ENCODE results near the gene TBC1D5. TPM values are rescaled to one million over a fixed set of nuclear protein-coding genes. Genes with fewer than 3 reads are reported as not detected.

Gene TBC1D5
- total RNA-seq, 1 experiment from 2014 or later, result 33.9 TPM

GRCh38 chr3:17239417-17239816 is 503.0 kb downstream of the TBC1D5 start:
- H3K27me3 ChIP-seq (ENCODE audit: insufficient read depth, low read length), result no peaks in the 10 kb centered on the region
- no peaks in the 10 kb centered on the region for H3K9me3 ChIP-seq (ENCODE audit: control insufficient read depth in 1 of 2, insufficient read depth in 1 of 2, low read depth in 1 of 2, low read length in 2 of 2)
- ChIA-PET POLR2A (no interaction called here), RAD21 (ENCODE audit: low non-redundant PET in 1 of 2, low total read pairs in 2 of 2, uncharacterized antibody in 2 of 2, unreplicated experiment in 2 of 2) (no interaction called here), CTCF (no interaction called here)
- H2AFZ ChIP-seq (ENCODE audit: low read depth, low read length, poor library complexity, severe bottlenecking), result no peak overlapping the region
- no peaks in the 10 kb centered on the region for H3K36me3 ChIP-seq (ENCODE audit: control insufficient read depth in 1 of 2, insufficient read depth in 2 of 2, low read length in 2 of 2)
- ATAC-seq (no peak), DNase-seq (ENCODE audit: low read depth, low spot score) (no peak)
- H3K4me2 ChIP-seq (ENCODE audit: low read length), result no peak overlapping the region
- no peaks in the 10 kb centered on the region for H3K4me1 ChIP-seq (ENCODE audit: control insufficient read depth in 1 of 2, insufficient read depth in 2 of 2, low read length in 2 of 2)
- BruUV-seq (replicated peaks), result no TSS peak
- H3K4me3 ChIP-seq (replicated peaks in 1 of 2; ENCODE audit: low read depth in 1 of 2, low read length in 2 of 2), result no peak overlapping the region
- no peaks in the 10 kb centered on the region for H3K79me2 ChIP-seq (ENCODE audit: insufficient read depth, low read length)
- H4K20me1 ChIP-seq (ENCODE audit: insufficient read depth), result no peaks in the 10 kb centered on the region
- TF ChIP-seq EGR1 (IDR thresholded peaks at IDR 0.05; ENCODE audit: low read depth) (no peak), YY1 (IDR thresholded peaks at IDR 0.05; ENCODE audit: extremely low read depth, insufficient replicate concordance, low read depth, low read length) (no peak), EZH2phosphoT487 (IDR thresholded peaks at IDR 0.05; ENCODE audit: borderline replicate concordance) (no peak), SIN3A (IDR thresholded peaks at IDR 0.05; ENCODE audit: low read depth) (no peak), ELF1 (IDR thresholded peaks at IDR 0.05; ENCODE audit: borderline replicate concordance, low read depth) (no peak), CBX3 (IDR thresholded peaks at IDR 0.05; ENCODE audit: low read depth) (no peak), ZNF274 (IDR thresholded peaks at IDR 0.05; ENCODE audit: low read depth, low read length) (no peak), TCF7L2 (IDR thresholded peaks at IDR 0.05; ENCODE audit: borderline replicate concordance, extremely low read depth, insufficient read depth, insufficient read length) (no peak), RAD21 (IDR thresholded peaks at IDR 0.05; ENCODE audit: low read depth) (no peak), POLR2AphosphoS5 (IDR thresholded peaks at IDR 0.05; ENCODE audit: low read depth, low read length) (no peak), ZBTB33 (IDR thresholded peaks at IDR 0.05; ENCODE audit: extremely low read depth, insufficient replicate concordance, low read length) (no peak), POLR2A (IDR thresholded peaks at IDR 0.05; ENCODE audit: borderline replicate concordance, extremely low read depth, insufficient read depth, insufficient read length) (no peak), EZH2 (IDR thresholded peaks at IDR 0.05) (no peak), SRF (IDR thresholded peaks at IDR 0.05; ENCODE audit: low read depth) (no peak), ZFX (IDR thresholded peaks at IDR 0.05) (no peak)
- TF ChIP-seq, protein P1, sequence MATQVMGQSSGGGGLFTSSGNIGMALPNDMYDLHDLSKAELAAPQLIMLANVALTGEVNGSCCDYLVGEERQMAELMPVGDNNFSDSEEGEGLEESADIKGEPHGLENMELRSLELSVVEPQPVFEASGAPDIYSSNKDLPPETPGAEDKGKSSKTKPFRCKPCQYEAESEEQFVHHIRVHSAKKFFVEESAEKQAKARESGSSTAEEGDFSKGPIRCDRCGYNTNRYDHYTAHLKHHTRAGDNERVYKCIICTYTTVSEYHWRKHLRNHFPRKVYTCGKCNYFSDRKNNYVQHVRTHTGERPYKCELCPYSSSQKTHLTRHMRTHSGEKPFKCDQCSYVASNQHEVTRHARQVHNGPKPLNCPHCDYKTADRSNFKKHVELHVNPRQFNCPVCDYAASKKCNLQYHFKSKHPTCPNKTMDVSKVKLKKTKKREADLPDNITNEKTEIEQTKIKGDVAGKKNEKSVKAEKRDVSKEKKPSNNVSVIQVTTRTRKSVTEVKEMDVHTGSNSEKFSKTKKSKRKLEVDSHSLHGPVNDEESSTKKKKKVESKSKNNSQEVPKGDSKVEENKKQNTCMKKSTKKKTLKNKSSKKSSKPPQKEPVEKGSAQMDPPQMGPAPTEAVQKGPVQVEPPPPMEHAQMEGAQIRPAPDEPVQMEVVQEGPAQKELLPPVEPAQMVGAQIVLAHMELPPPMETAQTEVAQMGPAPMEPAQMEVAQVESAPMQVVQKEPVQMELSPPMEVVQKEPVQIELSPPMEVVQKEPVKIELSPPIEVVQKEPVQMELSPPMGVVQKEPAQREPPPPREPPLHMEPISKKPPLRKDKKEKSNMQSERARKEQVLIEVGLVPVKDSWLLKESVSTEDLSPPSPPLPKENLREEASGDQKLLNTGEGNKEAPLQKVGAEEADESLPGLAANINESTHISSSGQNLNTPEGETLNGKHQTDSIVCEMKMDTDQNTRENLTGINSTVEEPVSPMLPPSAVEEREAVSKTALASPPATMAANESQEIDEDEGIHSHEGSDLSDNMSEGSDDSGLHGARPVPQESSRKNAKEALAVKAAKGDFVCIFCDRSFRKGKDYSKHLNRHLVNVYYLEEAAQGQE (IDR thresholded peaks at IDR 0.05; ENCODE audit: low read depth), result no peak
- no peaks in the 10 kb centered on the region for H3K9me2 ChIP-seq (ENCODE audit: insufficient read depth)
- intact Hi-C loops (cut with micrococcal nuclease), result no loop called here
- no peak overlapping the region for H3K9ac ChIP-seq (ENCODE audit: low read length)
- H3K27ac ChIP-seq (ENCODE audit: low read depth, low read length), result no peak overlapping the region

Measured in HCT116 (cell line).